Body of pancreas (tissue), 4 donors: ENCODE measurements around the gene DBF4B. TPM values are rescaled to one million over a fixed set of nuclear protein-coding genes. Genes with fewer than 3 reads are reported as not detected.

ENCODE experiments used
- ATAC-seq: fragments of 150-250 bp; one replicate; pipeline ENCODE4 v1.9.1; 2016
- DNase-seq, 4 donors: peaks; one replicate each; pipeline ENCODE4 v3.0.0-alpha.2; 2019
- H3K27ac ChIP-seq, 4 donors: fragments of 200-600 bp; sonication (generic); 1 replicate in 3 of 4; 2 replicates in 1 of 4; pipeline versions ENCODE4 v1.5.1 to v1.6.1; 2016 to 2019; ENCODE audit warnings: mild to moderate bottlenecking in 1 of 4, mixed read lengths in 1 of 4, moderate library complexity in 1 of 4
- H3K27me3 ChIP-seq, 2 donors: fragments of 200-600 bp; sonication (generic); one replicate each; pipeline ENCODE4 v1.6.0; 2016; ENCODE audit warnings: mild to moderate bottlenecking in 1 of 2
- H3K36me3 ChIP-seq, 2 donors: fragments of 200-600 bp; sonication (generic); replicated peaks in 1 of 2; 2 replicates each; pipeline ENCODE4 v1.5.1; 2016; ENCODE audit warnings: low read depth in 2 of 2; ENCODE audit not compliant: insufficient read depth in 1 of 2
- H3K4me1 ChIP-seq: fragments of 200-600 bp; sonication (generic); one replicate; pipeline ENCODE4 v1.6.0; 2016
- H3K4me3 ChIP-seq, 2 donors: fragments of 200-600 bp; sonication (generic); 1 replicate in 1 of 2; 2 replicates in 1 of 2; pipeline ENCODE4 v1.5.1; 2016 to 2019
- H3K9me3 ChIP-seq, 3 donors: fragments of 200-600 bp; sonication (generic); 1 replicate in 2 of 3; 2 replicates in 1 of 3; pipeline ENCODE4 v1.5.1; 2016
- POLR2A ChIP-seq, 3 donors: fragments of 450-650 bp; IDR thresholded peaks; one replicate each; pipeline ENCODE4 v1.6.1; 2016; ENCODE audit warnings: antibody characterized with exemption in 3 of 3, mild to moderate bottlenecking in 2 of 3
- WGBS, 2 donors: methylation state at CpG; one replicate each; pipeline ENCODE4 v1.1.5; 2017; 5-methylcytosine and 5-hydroxymethylcytosine counted together
- intact Hi-C: fragments of 100-400 bp; cut with DNase I; formaldehyde crosslinking; loops from one replicate; pipeline ENCODE4 v1.15.1; 2023
- total RNA-seq, 2 donors: library from RNA; depleted of rRNA; stranded (reverse); fragments of >200 nt; gene quantifications; one replicate each; pipeline ENCODE4 v1.1.0, GENCODE V29; 2016
- TF ChIP-seq, protein P1 (sequence below), 7 experiments: fragments of 450-650 bp in 4 of 7; fragments of 200-600 bp in 3 of 7; sonication (generic) in 3 of 7; IDR thresholded peaks; one replicate each; pipeline ENCODE4 v1.5.1; 2016 to 2019; ENCODE audit warnings: antibody characterized with exemption in 7 of 7

DBF4B gene
- total RNA-seq, 2 donors from 2014 or later: 2.0 to 3.4 TPM

DNA sequence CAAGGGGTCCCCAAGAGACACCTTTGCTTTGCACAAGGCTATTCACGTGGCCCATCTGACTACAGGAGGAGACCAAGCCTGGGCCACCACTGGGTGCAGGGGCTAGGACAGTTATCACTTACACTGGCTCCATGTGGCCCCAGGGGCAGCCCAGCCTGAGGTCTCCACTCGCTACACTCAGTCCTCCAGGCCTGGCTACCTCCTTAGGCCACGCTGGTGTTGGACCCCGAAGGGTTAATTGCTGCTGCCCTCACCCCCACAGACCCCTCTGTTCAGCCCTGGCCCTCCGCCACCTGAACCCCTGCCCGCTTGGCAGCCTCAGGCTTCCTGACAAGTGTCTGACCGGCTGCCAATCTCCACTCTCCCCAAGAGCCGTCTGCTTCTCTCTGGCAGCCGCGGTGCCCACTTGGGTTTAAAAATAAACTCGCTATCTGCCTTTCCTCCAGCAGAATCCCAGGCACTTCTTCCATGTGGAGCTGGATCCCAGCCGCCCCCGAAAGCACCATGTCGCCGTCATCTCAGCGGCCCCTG, 78.2 kb downstream of the DBF4B start:
- ATAC-seq: no peak
- Histone ChIP-seq H3K9me3 (no peaks in the 10 kb centered on the region), H3K36me3 (no peaks in the 10 kb centered on the region), H3K4me3 (no peak overlapping the region), H3K27ac (no peak overlapping the region), H3K27me3 (no peaks in the 10 kb centered on the region), H3K4me1 (no peaks in the 10 kb centered on the region)
- intact Hi-C loops: no loop called here
- DNase-seq: no peak
- 23 to 35% methylated on average over 10 to 16 of the region's 16 CpGs for WGBS, 2 donors
- TF ChIP-seq POLR2A (IDR thresholded peaks at IDR 0.05): no peak
- TF ChIP-seq, protein P1, sequence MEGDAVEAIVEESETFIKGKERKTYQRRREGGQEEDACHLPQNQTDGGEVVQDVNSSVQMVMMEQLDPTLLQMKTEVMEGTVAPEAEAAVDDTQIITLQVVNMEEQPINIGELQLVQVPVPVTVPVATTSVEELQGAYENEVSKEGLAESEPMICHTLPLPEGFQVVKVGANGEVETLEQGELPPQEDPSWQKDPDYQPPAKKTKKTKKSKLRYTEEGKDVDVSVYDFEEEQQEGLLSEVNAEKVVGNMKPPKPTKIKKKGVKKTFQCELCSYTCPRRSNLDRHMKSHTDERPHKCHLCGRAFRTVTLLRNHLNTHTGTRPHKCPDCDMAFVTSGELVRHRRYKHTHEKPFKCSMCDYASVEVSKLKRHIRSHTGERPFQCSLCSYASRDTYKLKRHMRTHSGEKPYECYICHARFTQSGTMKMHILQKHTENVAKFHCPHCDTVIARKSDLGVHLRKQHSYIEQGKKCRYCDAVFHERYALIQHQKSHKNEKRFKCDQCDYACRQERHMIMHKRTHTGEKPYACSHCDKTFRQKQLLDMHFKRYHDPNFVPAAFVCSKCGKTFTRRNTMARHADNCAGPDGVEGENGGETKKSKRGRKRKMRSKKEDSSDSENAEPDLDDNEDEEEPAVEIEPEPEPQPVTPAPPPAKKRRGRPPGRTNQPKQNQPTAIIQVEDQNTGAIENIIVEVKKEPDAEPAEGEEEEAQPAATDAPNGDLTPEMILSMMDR (IDR thresholded peaks at IDR 0.05): no peak

GRCh38 chr17:44787271-44787940, 78.9 kb downstream of the DBF4B start:
- Histone ChIP-seq H3K4me1 (no peaks in the 10 kb centered on the region), H3K36me3 (no peaks in the 10 kb centered on the region), H3K27ac (no peak overlapping the region), H3K4me3 (no peak overlapping the region), H3K9me3 (no peaks in the 10 kb centered on the region), H3K27me3 (no peaks in the 10 kb centered on the region)
- TF ChIP-seq, protein P1 (IDR thresholded peaks at IDR 0.05): no peak
- no peak for TF ChIP-seq POLR2A (IDR thresholded peaks at IDR 0.05)
- intact Hi-C loops: no loop called here
- no peak for DNase-seq
- WGBS, 2 donors: 66 to 67% methylated on average over 14 to 15 of the region's 15 CpGs
- ATAC-seq: no peak

DNA sequence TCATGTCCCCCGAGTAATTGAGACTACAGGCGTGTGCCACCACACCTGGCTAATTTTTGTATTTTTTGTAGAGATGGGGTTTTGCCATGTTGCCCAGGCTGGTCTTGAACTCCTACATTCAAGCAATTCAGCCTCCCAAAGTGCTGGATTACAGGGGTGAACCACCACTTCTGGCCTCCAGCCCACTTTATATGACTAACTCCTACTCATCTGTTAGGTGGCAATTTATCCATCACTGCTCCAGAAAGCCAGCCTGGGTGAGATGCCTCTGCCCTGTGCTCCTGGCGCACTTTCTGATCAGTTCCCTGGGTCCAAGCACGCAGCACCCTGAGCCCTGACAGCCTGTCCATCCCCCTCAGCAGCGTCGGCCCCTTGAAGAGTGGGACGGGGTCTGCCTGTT, 79.7 kb downstream of the DBF4B start:
- H3K27me3 ChIP-seq: no peaks in the 10 kb centered on the region
- H3K4me3 ChIP-seq: no peak overlapping the region
- intact Hi-C loops: no loop called here
- TF ChIP-seq, protein P1 (IDR thresholded peaks at IDR 0.05): no peak
- TF ChIP-seq POLR2A (IDR thresholded peaks at IDR 0.05): no peak
- no peaks in the 10 kb centered on the region for H3K36me3 ChIP-seq
- no peak for ATAC-seq
- H3K27ac ChIP-seq: no peak overlapping the region
- H3K4me1 ChIP-seq: no peaks in the 10 kb centered on the region
- WGBS, 2 donors: 63 to 94% methylated on average over 3 to 7 of the region's 7 CpGs
- H3K9me3 ChIP-seq: no peaks in the 10 kb centered on the region
- DNase-seq: no peak

DNA sequence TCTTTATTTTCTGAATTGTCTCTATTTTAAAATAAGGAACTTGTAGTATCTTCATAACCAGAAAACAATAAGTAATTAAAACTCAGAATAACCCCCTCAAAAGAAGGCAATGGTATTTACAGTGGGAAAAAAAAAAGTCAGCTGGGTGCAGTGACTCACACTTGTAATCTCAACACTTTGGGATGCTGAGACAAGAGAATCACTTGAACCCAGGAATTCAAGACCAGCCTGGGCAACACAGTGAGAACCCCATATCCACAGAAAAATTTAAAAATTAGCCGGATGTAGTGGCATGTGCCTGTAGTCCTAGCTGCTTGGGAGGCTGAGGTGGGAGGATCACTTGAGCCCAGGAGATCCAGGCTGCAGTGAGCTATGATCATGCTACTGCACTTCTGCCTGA, 83.8 kb downstream of the DBF4B start:
- Histone ChIP-seq H3K9me3 (no peaks in the 10 kb centered on the region), H3K4me1 (no peaks in the 10 kb centered on the region), H3K36me3 (no peaks in the 10 kb centered on the region), H3K27me3 (no peaks in the 10 kb centered on the region), H3K4me3 (no peak overlapping the region), H3K27ac (no peak overlapping the region)
- DNase-seq (no peak), ATAC-seq (no peak)
- intact Hi-C loops: no loop called here
- WGBS, 2 donors: 88 to 100% methylated on average over 1 of the region's 1 CpG
- TF ChIP-seq POLR2A (IDR thresholded peaks at IDR 0.05): no peak
- TF ChIP-seq, protein P1 (IDR thresholded peaks at IDR 0.05): no peak
